H1 (cell line): ENCODE measurements around the gene GATB. TPM values are rescaled to one million over a fixed set of nuclear protein-coding genes. Genes with fewer than 3 reads are reported as not detected.

Experiments
- BACH1 ChIP-seq: IDR thresholded peaks from 2 replicates; pipeline ENCODE4 v1.6.1; 2012; ENCODE audit warnings: low read length, improper control_type of control experiment
- EGR1 ChIP-seq: IDR thresholded peaks from 2 replicates; pipeline ENCODE4 v1.6.1; 2011; ENCODE audit warnings: low read depth, low read length, borderline replicate concordance
- RBBP5 ChIP-seq: IDR thresholded peaks from 2 replicates; pipeline ENCODE4 v1.7.1; 2012; ENCODE audit warnings: low read depth, mild to moderate bottlenecking, inconsistent platforms, low read length, moderate library complexity, borderline replicate concordance
- USF2 ChIP-seq: IDR thresholded peaks from 2 replicates; pipeline ENCODE4 v1.6.1; 2011; ENCODE audit warnings: low read length, improper control_type of control experiment
- polyA plus RNA-seq, 7 experiments: library from polyadenylated mRNA; depleted of rRNA in 3 of 7; stranded (reverse) in 5 of 7; unstranded in 2 of 7; fragments of >200 nt in 5 of 7; fragments of 200-250 nt in 2 of 7; gene quantifications; 1 replicate in 5 of 7; 2 replicates in 1 of 7; 4 replicates in 1 of 7; pipeline versions ENCODE4 v1.2.1 to v1.2.3, GENCODE V29; 2011 to 2013; ENCODE audit warnings: missing spikeins in 2 of 7, mixed read lengths in 2 of 7
- total RNA-seq: library from RNA; stranded (reverse); fragmentation: NEBNext Ultra II Directional; extraction: Animal tissue kit (Norgen Biotek cat#: 25700); gene quantifications from 2 replicates; pipeline ENCODE4 v1.2.1, GENCODE V29; 2021

Gene GATB
- total and polyA plus RNA-seq, 2 of the 8 experiments (the other 6 are each of a cell fraction or from before 2014, with no cell fraction given): 15.3 to 18.0 TPM

- TF ChIP-seq RBBP5 (no peak), USF2 (no peak), EGR1 (no peak), BACH1 (no peak)
Measured at GRCh38 chr4:151652841-151653547, 107.8 kb downstream of the GATB start (continued).
